GM12872 (cell line): ENCODE measurements around the gene CFAP99.

Source experiments
- CTCF ChIP-seq: IDR thresholded peaks from 3 replicates; pipeline ENCODE4 v1.5.1; 2011; ENCODE audit warnings: low read depth, mild to moderate bottlenecking, low read length, moderate library complexity; ENCODE audit not compliant: insufficient read depth

The CFAP99 gene

GRCh38 chr4:2497931-2498330 lies 79.2 kb downstream of the CFAP99 start:
- TF ChIP-seq CTCF = no peak

- TF ChIP-seq CTCF = no peak
These were observed 81.8 kb downstream of the CFAP99 start for GRCh38 chr4:2500547-2500946.

- no peak for TF ChIP-seq CTCF
These were observed 82.4 kb downstream of the CFAP99 start for GRCh38 chr4:2501034-2501594.

GRCh38 chr4:2503809-2504208 lies 85.1 kb downstream of the CFAP99 start:
- no peak for TF ChIP-seq CTCF

GRCh38 chr4:2507259-2507658 lies 88.5 kb downstream of the CFAP99 start:
- TF ChIP-seq CTCF = no peak

GRCh38 chr4:2507855-2508254 lies 89.1 kb downstream of the CFAP99 start:
- no peak for TF ChIP-seq CTCF

GRCh38 chr4:2510351-2511259 lies 91.8 kb downstream of the CFAP99 start:
- no peak for TF ChIP-seq CTCF
